K562 treated with DMSO at 1 percent for 4 hours (cell line): ENCODE measurements around the gene UBAP2. TPM values are rescaled to one million over a fixed set of nuclear protein-coding genes. Genes with fewer than 3 reads are reported as not detected.

Experiments
- total RNA-seq: library from RNA; unstranded; fragments of 300-600 nt; gene quantifications from 2 replicates; pipeline ENCODE4 v1.2.3, GENCODE V29; 2022; ENCODE audit not compliant: insufficient read depth

The UBAP2 gene
- 30.8 and 40.7 TPM in 2 replicates for total RNA-seq

GRCh38 chr9:34048727-34049629 lies at the start of gene UBAP2:
Gene UBAP2, minus strand, starts transcription at chr9:34048887. Its CDS starts 31,739 bp downstream, at chr9:34017148.

Other genes starting within 250 kb of the UBAP2 start
- gene UBE2R2, start 231.7 kb downstream of the UBAP2 start, total RNA-seq, result 18.5 and 19.6 TPM in 2 replicates
- 26.0 and 28.4 TPM in 2 replicates for gene DCAF12, start 77.8 kb upstream of the UBAP2 start, total RNA-seq
- 18.9 and 23.6 TPM in 2 replicates for gene UBAP1, start 130.2 kb upstream of the UBAP2 start, total RNA-seq